GM23338 (cell line): ENCODE results near the gene AMPH. TPM values are rescaled to one million over a fixed set of nuclear protein-coding genes. Genes with fewer than 3 reads are reported as not detected.

Source experiments
- ATAC-seq: fragments of 200-7000 bp; cut with Tn5 transposase; 3 replicates; pipeline ENCODE4 v1.9.1; 2020
- DNase-seq: peaks from one replicate; pipeline ENCODE4 v3.0.0-alpha.2; 2015; ENCODE audit warnings: low spot score
- H2AFZ ChIP-seq: fragments of 200-600 bp; sonication (generic); 2 replicates; pipeline ENCODE4 v1.8.0; 2016; ENCODE audit warnings: antibody characterized with exemption, mild to moderate bottlenecking, moderate library complexity
- H3F3A ChIP-seq: fragments of 200-600 bp; sonication (generic); replicated peaks from 2 replicates; pipeline ENCODE4 v1.8.0; 2017; ENCODE audit warnings: antibody characterized with exemption, mixed run types, low read depth
- H3K27ac ChIP-seq: fragments of 200-600 bp; sonication (generic); 2 replicates; pipeline ENCODE4 v1.6.1; 2016; ENCODE audit warnings: low read depth
- H3K27me3 ChIP-seq: fragments of 200-600 bp; sonication (generic); 2 replicates; pipeline ENCODE4 v1.8.0; 2016; ENCODE audit warnings: mild to moderate bottlenecking, mixed run types, moderate library complexity; ENCODE audit not compliant: insufficient read depth
- H3K36me3 ChIP-seq: fragments of 200-600 bp; sonication (generic); 2 replicates; pipeline ENCODE4 v1.8.0; 2016; ENCODE audit warnings: mild to moderate bottlenecking; ENCODE audit not compliant: insufficient read depth
- H3K4me1 ChIP-seq: fragments of 200-600 bp; sonication (generic); 2 replicates; pipeline ENCODE4 v1.8.0; 2016; ENCODE audit warnings: mild to moderate bottlenecking, moderate library complexity; ENCODE audit not compliant: insufficient read depth
- H3K4me2 ChIP-seq: fragments of 200-600 bp; sonication (generic); 2 replicates; pipeline ENCODE4 v1.7.1; 2017; ENCODE audit warnings: mixed run types
- H3K4me3 ChIP-seq: fragments of 200-600 bp; sonication (generic); 2 replicates; pipeline ENCODE4 v1.6.1; 2016; ENCODE audit warnings: mixed run types
- H3K79me2 ChIP-seq: fragments of 200-600 bp; sonication (generic); replicated peaks from 2 replicates; pipeline ENCODE4 v1.8.0; 2017; ENCODE audit warnings: mild to moderate bottlenecking; ENCODE audit not compliant: insufficient read depth
- H3K9me2 ChIP-seq: fragments of 200-600 bp; sonication (generic); 2 replicates; pipeline ENCODE4 v1.8.0; 2017; ENCODE audit not compliant: insufficient read depth
- H4K20me1 ChIP-seq: fragments of 200-600 bp; sonication (generic); replicated peaks from 2 replicates; pipeline ENCODE4 v1.8.0; 2017; ENCODE audit warnings: mild to moderate bottlenecking; ENCODE audit not compliant: insufficient read depth
- H3K27ac Mint-ChIP-seq: 2 replicates; pipeline ENCODE4 v1.8.0; 2020; ENCODE audit warnings: inconsistent platforms, mild to moderate bottlenecking, moderate library complexity, mixed read lengths
- H3K27me3 Mint-ChIP-seq: 3 replicates; pipeline ENCODE4 v1.8.0; 2022; ENCODE audit warnings: low read depth, mild to moderate bottlenecking, moderate library complexity, mixed read lengths, inconsistent platforms; ENCODE audit not compliant: insufficient read depth, poor library complexity
- H3K36me3 Mint-ChIP-seq: 3 replicates; pipeline ENCODE4 v1.8.0; 2021; ENCODE audit warnings: low read depth, mild to moderate bottlenecking, inconsistent platforms, moderate library complexity, mixed read lengths
- H3K4me1 Mint-ChIP-seq: 3 replicates; pipeline ENCODE4 v1.8.0; 2020; ENCODE audit warnings: mild to moderate bottlenecking, inconsistent platforms, mixed read lengths
- H3K4me3 Mint-ChIP-seq: 3 replicates; pipeline ENCODE4 v1.8.0; 2021; ENCODE audit warnings: moderate library complexity, mild to moderate bottlenecking, inconsistent platforms, mixed read lengths
- H3K9me3 Mint-ChIP-seq: 3 replicates; pipeline ENCODE4 v1.8.0; 2020; ENCODE audit warnings: moderate library complexity, mild to moderate bottlenecking, inconsistent platforms, mixed read lengths
- ETS1 ChIP-seq: IDR thresholded peaks from 2 replicates; pipeline ENCODE4 v1.6.1; 2016; ENCODE audit warnings: antibody characterized with exemption
- EZH2 ChIP-seq: fragments of 200-600 bp; sonication (generic); IDR thresholded peaks from one replicate; pipeline ENCODE4 v1.8.0; 2017; ENCODE audit warnings: antibody characterized with exemption, mild to moderate bottlenecking, low read depth; ENCODE audit not compliant: unreplicated experiment
- EZH2phosphoT487 ChIP-seq: fragments of 200-600 bp; sonication (generic); IDR thresholded peaks from one replicate; pipeline ENCODE4 v1.8.1; 2018; ENCODE audit warnings: antibody characterized with exemption; ENCODE audit not compliant: unreplicated experiment
- NANOG ChIP-seq: IDR thresholded peaks from 2 replicates; pipeline ENCODE4 v1.6.1; 2016; ENCODE audit warnings: antibody characterized with exemption, borderline replicate concordance
- POLR2AphosphoS5 ChIP-seq: IDR thresholded peaks from 2 replicates; pipeline ENCODE4 v1.6.1; 2016; ENCODE audit warnings: antibody characterized with exemption, low read depth
- REST ChIP-seq: IDR thresholded peaks from one replicate; pipeline ENCODE4 v1.6.1; 2018; ENCODE audit warnings: antibody characterized with exemption; ENCODE audit not compliant: unreplicated experiment
- STAT1 ChIP-seq: IDR thresholded peaks from one replicate; pipeline ENCODE4 v1.6.1; 2016; ENCODE audit warnings: antibody characterized with exemption; ENCODE audit not compliant: unreplicated experiment
- polyA plus RNA-seq: library from polyadenylated mRNA; unstranded; fragments of >200 nt; fragmentation: Nextera tagmentation; extraction: Ambion mirVana; gene quantifications from 2 replicates; pipeline ENCODE4 v1.2.1, GENCODE V29; 2016
- total RNA-seq: library from RNA; depleted of rRNA; stranded (reverse); fragments of >200 nt; shearing (Covaris generic); gene quantifications from 2 replicates; pipeline ENCODE4 v1.2.3, GENCODE V29; 2014
- TF ChIP-seq, protein P1 (sequence below), 2 experiments: fragments of 200-600 bp in 1 of 2; sonication (generic) in 1 of 2; conservative IDR thresholded peaks; 2 replicates each; pipeline versions ENCODE4 v1.5.1 to v1.6.1; 2016 to 2017; ENCODE audit warnings: antibody characterized with exemption in 2 of 2, low read depth in 2 of 2, mild to moderate bottlenecking in 2 of 2, moderate library complexity in 1 of 2

AMPH gene
- total and polyA plus RNA-seq, 2 experiments from 2014 or later: 4.8 to 10.2 TPM

DNA sequence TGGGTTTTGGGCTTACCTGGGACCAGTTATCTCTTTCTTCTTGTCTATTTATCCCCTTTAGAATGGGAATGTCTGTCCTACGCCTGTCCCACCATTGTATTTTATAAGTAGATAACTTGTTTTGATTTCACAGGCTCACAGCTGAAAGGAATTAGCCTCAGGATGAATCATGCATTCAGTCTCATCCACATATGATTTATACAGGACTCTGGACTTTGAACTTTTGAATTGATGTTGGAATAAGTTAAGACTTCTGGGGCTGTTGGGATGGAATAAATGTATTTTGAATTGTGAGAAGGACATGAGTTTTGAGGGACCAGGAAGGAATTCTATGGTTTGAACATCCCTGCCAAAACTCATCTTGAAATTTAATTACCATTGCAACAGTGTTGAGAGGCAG is 112.6 kb downstream of the AMPH start:
- Histone ChIP-seq H3K9me2 (no peaks in the 10 kb centered on the region), H3K27ac (no peak overlapping the region), H3F3A (no peaks in the 10 kb centered on the region), H3K4me1 (no peaks in the 10 kb centered on the region), H3K4me2 (no peak overlapping the region), H4K20me1 (no peaks in the 10 kb centered on the region), H3K36me3 (0 out of 2 replicates have a peak, but pooled peaks cover 6% of the 10 kb centered on the region), H3K4me3 (no peak overlapping the region), H2AFZ (no peak overlapping the region), H3K27me3 (no peaks in the 10 kb centered on the region), H3K79me2 (no peaks in the 10 kb centered on the region)
- Mint-ChIP-seq H3K4me1 (no peaks in the 10 kb centered on the region), H3K4me3 (no peak overlapping the region), H3K9me3 (peaks cover 23% of the 10 kb centered on the region), H3K27me3 (peaks cover 1% of the 10 kb centered on the region), H3K27ac (no peak overlapping the region), H3K36me3 (peaks cover 12% of the 10 kb centered on the region)
- DNase-seq: no peak
- TF ChIP-seq EZH2phosphoT487 (no peak), EZH2 (no peak), STAT1 (no peak), ETS1 (no peak)
- no peak for ATAC-seq

- no peak for ATAC-seq
- Mint-ChIP-seq H3K27ac (no peak overlapping the region), H3K36me3 (peaks cover 12% of the 10 kb centered on the region), H3K27me3 (no peaks in the 10 kb centered on the region), H3K9me3 (peaks cover 23% of the 10 kb centered on the region), H3K4me1 (no peaks in the 10 kb centered on the region), H3K4me3 (no peak overlapping the region)
- H3K27ac ChIP-seq: no peak overlapping the region
- 0 out of 2 replicates have a peak, but pooled peaks cover 6% of the 10 kb centered on the region for H3K36me3 ChIP-seq
- H3K27me3 ChIP-seq: no peaks in the 10 kb centered on the region
- H3K4me1 ChIP-seq: no peaks in the 10 kb centered on the region
- H4K20me1 ChIP-seq: no peaks in the 10 kb centered on the region
- H3K4me2 ChIP-seq: no peak overlapping the region
- no peak overlapping the region for H2AFZ ChIP-seq
- DNase-seq: peak; percentile 20
- H3K79me2 ChIP-seq: no peaks in the 10 kb centered on the region
- TF ChIP-seq POLR2AphosphoS5: no peak
- TF ChIP-seq REST: peak; percentile 75
- H3K4me3 ChIP-seq: no peak overlapping the region
- H3F3A ChIP-seq: no peaks in the 10 kb centered on the region
- H3K9me2 ChIP-seq: no peaks in the 10 kb centered on the region
Observed at GRCh38 chr7:38512704-38513103, 118.5 kb downstream of the AMPH start.

DNA sequence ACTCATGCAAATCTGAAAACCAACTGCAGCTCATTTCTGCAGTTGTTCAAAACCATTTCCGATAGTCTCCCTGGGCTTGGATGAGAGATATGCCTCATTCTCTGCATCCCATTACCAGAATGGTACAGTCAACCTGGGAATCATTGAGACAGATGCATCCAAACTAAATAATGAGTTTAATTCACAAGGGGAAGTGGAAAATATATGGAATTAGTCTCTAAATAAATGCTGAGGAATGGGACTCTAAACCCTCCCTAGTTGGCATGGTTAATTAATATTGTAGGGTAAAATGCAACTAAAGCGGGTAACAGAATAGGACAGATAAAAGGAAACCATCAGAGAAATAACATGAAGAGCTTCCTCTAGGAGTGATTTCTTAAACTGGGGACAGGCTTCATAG is 118.9 kb downstream of the AMPH start:
- H3K27me3 ChIP-seq: no peaks in the 10 kb centered on the region
- Mint-ChIP-seq H3K36me3 (peaks cover 8% of the 10 kb centered on the region), H3K4me1 (no peaks in the 10 kb centered on the region), H3K27me3 (no peaks in the 10 kb centered on the region), H3K9me3 (peaks cover 20% of the 10 kb centered on the region), H3K27ac (no peak overlapping the region), H3K4me3 (no peak overlapping the region)
- H3K9me2 ChIP-seq: no peaks in the 10 kb centered on the region
- H3K4me2 ChIP-seq: no peak overlapping the region
- no peaks in the 10 kb centered on the region for H3F3A ChIP-seq
- no peak overlapping the region for H3K4me3 ChIP-seq
- no peak for ATAC-seq
- no peaks in the 10 kb centered on the region for H3K79me2 ChIP-seq
- no peaks in the 10 kb centered on the region for H4K20me1 ChIP-seq
- H3K36me3 ChIP-seq: 0 out of 2 replicates have a peak, but pooled peaks cover 6% of the 10 kb centered on the region
- no peak overlapping the region for H2AFZ ChIP-seq
- DNase-seq: no peak
- no peak overlapping the region for H3K27ac ChIP-seq
- no peaks in the 10 kb centered on the region for H3K4me1 ChIP-seq
- TF ChIP-seq ETS1 (no peak), REST (no peak), NANOG (no peak)
- TF ChIP-seq, protein P1, sequence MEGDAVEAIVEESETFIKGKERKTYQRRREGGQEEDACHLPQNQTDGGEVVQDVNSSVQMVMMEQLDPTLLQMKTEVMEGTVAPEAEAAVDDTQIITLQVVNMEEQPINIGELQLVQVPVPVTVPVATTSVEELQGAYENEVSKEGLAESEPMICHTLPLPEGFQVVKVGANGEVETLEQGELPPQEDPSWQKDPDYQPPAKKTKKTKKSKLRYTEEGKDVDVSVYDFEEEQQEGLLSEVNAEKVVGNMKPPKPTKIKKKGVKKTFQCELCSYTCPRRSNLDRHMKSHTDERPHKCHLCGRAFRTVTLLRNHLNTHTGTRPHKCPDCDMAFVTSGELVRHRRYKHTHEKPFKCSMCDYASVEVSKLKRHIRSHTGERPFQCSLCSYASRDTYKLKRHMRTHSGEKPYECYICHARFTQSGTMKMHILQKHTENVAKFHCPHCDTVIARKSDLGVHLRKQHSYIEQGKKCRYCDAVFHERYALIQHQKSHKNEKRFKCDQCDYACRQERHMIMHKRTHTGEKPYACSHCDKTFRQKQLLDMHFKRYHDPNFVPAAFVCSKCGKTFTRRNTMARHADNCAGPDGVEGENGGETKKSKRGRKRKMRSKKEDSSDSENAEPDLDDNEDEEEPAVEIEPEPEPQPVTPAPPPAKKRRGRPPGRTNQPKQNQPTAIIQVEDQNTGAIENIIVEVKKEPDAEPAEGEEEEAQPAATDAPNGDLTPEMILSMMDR (conservative IDR thresholded peaks at IDR 0.05; ENCODE audit: low read depth in 2 of 2): no peak
